OCI-LY3 (cell line): ENCODE data around the gene FGD6.

Experiments
- EZH2phosphoT487 ChIP-seq: fragments of 200-600 bp; shearing (Covaris generic); IDR thresholded peaks from 2 replicates; pipeline ENCODE4 v1.6.1; 2018; ENCODE audit warnings: antibody characterized with exemption, mixed run types, low read depth
- TF ChIP-seq, protein P1 (sequence below): fragments of 200-600, 300-600 bp; sonication (generic); IDR thresholded peaks from 2 replicates; pipeline ENCODE4 v1.5.1; 2014; ENCODE audit warnings: antibody characterized with exemption, low read length, low read depth

DNA sequence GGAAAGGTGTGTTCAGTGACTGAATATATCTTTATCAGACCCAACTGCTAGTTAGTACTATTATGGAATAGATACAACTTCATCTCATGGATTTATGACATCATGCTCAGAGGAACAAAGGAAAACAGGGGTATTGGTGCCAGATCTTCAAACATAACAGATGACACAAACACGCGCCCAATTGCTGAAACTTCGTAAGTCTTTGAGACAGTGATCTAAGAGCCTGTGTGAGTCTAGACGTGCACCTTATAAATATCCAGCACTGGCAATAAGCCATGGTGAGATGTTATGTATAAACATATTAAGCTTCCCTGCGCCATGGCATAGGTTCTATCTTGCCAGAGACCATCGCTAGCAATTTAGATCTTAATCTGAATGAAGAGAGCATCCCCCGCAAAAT, 101.6 kb downstream of the FGD6 start:
- TF ChIP-seq, protein P1, sequence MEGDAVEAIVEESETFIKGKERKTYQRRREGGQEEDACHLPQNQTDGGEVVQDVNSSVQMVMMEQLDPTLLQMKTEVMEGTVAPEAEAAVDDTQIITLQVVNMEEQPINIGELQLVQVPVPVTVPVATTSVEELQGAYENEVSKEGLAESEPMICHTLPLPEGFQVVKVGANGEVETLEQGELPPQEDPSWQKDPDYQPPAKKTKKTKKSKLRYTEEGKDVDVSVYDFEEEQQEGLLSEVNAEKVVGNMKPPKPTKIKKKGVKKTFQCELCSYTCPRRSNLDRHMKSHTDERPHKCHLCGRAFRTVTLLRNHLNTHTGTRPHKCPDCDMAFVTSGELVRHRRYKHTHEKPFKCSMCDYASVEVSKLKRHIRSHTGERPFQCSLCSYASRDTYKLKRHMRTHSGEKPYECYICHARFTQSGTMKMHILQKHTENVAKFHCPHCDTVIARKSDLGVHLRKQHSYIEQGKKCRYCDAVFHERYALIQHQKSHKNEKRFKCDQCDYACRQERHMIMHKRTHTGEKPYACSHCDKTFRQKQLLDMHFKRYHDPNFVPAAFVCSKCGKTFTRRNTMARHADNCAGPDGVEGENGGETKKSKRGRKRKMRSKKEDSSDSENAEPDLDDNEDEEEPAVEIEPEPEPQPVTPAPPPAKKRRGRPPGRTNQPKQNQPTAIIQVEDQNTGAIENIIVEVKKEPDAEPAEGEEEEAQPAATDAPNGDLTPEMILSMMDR = no peak
- TF ChIP-seq EZH2phosphoT487 = no peak
